ENCODE data around the gene DSEL. TPM values are rescaled to one million over a fixed set of nuclear protein-coding genes. Genes with fewer than 3 reads are reported as not detected.

The DSEL gene
- total RNA-seq: 1 to 10 TPM in 1 of 2 donors, under 1 TPM in 1; 0.76 to 2.2 TPM
- long read RNA-seq, full-length matches to known transcripts: 1 of 1 reads
- long read RNA-seq, partial matches to known transcripts: 0 of 1 reads
- long read RNA-seq, other reads (novel, unspliced or antisense): 0 of 1 reads

GRCh38 chr18:67516539-67517443 is at the start of gene DSEL:
TSS of gene DSEL (minus strand) at chr18:67516720. CDS start at chr18:67514608, 2,112 bp downstream.
- intact Hi-C loops (cut with DNase I, micrococcal nuclease): no loop called here
- peak; percentile 96 to 98 for DNase-seq
- peak; percentile 98 for ATAC-seq

DNA sequence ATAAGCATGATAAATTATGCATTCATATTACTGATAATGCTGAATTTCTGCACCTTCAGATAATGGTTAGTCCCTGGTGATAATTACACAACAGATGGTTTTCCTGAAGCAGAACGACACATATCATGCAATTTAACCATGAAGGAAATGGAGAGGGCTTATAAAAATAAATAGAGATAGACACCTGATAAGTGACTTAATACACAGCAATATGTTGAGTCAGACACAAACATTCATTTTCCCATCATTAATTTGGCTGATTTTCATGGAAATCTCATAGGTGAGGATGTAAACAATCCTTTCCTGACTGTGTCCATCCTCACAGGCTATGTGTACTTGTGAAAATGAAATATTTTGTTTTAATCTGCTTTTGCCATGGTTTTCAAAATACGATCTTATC is 36.9 kb upstream of the DSEL start:
- ATAC-seq: no peak
- no peak for DNase-seq
- intact Hi-C loops (cut with DNase I, micrococcal nuclease): no loop called here

DNA sequence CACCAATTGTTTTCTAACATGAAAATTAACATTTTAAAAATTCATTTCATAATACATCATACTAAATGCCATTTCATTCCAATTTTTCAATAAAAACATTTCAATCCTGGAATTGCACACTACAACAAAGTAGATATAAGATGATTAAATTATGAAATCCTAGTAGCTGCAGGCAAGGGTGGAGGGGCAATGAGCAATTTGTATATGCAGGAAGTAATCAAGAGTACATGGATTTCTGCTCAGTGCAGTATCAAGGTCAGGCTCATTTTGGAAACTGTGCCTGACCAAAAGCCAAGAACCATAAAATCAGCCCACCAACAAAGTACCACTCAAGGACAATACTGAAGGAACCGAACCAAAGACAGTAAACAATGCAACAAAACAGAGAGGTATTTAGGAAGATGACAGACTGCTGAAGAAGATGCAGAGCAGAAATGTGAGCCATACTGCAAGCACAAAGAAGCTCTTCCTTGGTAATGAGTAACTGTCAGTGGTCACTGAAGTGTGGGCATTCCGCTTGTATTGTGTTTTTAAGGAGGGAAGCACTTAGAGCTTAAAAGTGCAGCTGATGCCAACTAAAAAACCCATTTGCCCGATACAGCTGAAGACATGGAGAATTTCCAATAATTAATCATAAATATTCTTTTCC is 34.5 kb upstream of the DSEL start:
- intact Hi-C loops (cut with DNase I, micrococcal nuclease): no loop called here
- DNase-seq (no peak), ATAC-seq (no peak)

GRCh38 chr18:67549946-67550345 is 33.4 kb upstream of the DSEL start:
- DNase-seq (no peak), ATAC-seq (no peak)
- intact Hi-C loops (cut with DNase I, micrococcal nuclease): no loop called here

GRCh38 chr18:67545681-67546080 is 29.2 kb upstream of the DSEL start:
- DNase-seq (no peak), ATAC-seq (no peak)
- intact Hi-C loops (cut with DNase I, micrococcal nuclease): no loop called here

GRCh38 chr18:67540559-67540958 is 24.0 kb upstream of the DSEL start:
- ATAC-seq (no peak), DNase-seq (no peak)
- intact Hi-C loops (cut with DNase I, micrococcal nuclease): no loop called here

DNA sequence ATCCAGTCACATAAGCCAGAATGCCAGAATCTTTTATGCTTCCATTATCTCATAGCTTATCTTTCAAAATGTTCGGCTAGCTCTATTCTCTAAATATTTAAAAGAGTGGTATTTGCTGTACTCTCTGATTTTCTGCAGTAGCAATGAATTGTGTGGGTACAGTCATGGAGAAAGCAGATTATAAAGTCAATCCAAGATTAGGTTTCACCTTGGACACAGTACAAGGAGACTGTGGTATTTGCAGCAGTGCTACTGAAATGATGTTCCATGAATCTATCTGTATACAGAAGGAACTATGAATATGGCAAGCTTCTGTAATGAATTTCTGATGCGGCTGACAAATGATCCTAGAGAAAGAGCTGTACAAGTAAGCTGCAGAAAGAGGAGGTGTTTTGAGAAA is 15.4 kb upstream of the DSEL start:
- ATAC-seq (no peak), DNase-seq (no peak)
- intact Hi-C loops (cut with DNase I, micrococcal nuclease): no loop called here

DNA sequence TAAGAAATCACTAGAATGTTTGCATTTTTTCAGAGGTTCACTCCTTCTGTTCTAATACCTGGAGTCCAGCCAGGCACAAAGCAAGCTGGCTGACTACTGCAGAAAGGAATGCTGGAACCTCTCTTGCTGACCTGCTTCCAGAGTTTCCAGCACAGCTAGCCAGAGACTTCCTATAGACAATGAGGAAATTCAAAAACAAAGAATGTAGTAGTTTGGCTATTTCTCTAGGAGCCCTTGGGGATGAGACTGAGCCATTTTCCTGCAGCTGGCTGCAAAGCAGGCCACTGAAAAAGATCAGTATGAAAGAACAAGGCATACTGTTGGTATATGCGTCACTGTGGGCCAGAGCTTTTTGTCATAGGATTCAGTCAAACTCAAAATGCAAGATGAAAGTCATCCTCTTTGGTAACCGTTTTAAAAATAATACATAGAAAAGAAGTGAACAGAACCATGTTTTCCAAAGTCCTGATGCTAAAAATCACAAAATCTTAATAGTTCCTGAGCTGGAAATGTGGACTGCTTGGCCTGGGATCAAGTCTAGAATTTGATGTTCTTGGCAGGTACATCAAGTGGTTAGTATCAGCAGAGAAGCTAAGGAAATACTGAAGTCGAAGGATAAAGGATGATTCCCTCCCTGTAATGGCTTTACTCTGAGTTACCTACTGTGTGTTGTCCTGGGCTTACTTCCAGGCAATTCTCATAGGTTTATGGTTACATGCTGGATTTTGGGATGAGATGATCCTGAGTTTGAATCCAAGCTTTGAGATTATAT is 9.0 kb upstream of the DSEL start:
- intact Hi-C loops (cut with DNase I, micrococcal nuclease): no loop called here
- DNase-seq (peak in 1 of 2 donors; percentile 5), ATAC-seq (no peak)

GRCh38 chr18:67520351-67520921 is 3.9 kb upstream of the DSEL start:
- ATAC-seq: no peak
- intact Hi-C loops (cut with DNase I, micrococcal nuclease): no loop called here
- no peak for DNase-seq

DNA sequence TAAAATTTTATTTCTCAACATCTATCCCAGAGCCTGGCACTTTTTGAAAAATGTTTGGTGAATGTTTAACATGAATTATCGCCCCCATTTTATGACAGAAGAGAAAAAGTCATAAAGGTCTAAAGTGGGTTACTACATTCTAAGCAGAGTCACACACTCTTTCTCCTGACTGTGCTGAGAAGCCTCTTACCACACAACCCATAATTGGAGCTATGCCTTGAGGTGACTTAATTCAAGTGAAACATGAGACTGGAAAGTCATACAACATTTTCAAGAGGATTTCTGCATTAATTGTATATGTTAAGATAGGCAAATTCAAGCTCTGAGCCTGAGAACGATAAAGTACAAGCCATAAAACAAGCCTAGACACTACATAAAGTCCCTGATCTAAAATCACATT is 3.1 kb upstream of the DSEL start:
- DNase-seq (no peak), ATAC-seq (no peak)
- intact Hi-C loops (cut with DNase I, micrococcal nuclease): no loop called here

GRCh38 chr18:67518566-67518965 is 2.0 kb upstream of the DSEL start:
- no peak for ATAC-seq
- intact Hi-C loops (cut with DNase I, micrococcal nuclease): no loop called here
- DNase-seq: no peak

DNA sequence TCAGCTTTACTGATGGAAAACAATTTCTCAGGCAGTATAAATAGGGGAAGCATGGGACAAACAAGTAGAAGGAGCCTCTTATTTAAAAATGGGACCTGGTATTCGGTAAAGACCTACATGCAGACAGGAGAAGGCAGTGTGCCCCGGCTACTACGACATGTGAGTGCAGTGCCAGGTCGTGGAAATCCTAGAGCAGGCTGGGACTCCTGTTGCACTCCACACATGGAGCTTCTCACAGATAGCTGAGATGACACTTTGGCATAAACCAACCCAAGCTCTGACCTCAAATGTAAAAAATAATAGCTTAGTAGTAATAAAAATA is 885 bp upstream of the DSEL start:
- ATAC-seq (no peak), DNase-seq (peak; percentile 22 to 37)
- intact Hi-C loops (cut with DNase I, micrococcal nuclease): no loop called here

DNA sequence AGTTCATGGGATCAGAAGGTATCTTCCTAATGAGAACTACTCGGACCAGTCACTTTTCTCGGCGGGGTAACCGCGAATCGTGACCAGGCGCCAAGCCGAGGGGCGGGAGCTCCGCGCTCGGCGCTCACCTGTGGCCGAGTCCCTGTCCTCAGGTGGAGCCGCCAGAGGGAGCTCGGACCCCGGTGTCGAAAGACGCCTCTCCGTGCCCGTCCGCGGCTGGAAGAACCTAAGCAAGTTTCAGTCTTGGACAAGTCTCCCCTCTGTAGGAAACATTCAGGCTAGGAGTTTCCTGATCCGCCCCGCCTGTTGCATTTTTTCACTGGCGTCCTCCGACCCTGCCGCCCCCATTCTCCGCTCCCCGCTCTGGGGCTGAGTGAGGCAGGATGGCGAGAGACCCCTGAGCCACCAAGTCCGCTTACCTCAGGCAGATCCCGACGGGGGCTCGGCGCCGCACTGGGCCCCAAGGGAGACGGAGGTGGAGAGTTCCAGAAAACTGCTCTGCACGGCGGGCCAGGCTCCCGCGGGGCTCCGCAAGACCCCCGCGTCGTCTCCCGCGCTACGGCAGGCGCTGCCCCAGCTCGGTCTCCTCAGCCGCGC is 480 bp downstream of the DSEL start:
- intact Hi-C loops (cut with DNase I, micrococcal nuclease): no loop called here
- peak; percentile 73 for ATAC-seq
- peak; percentile 74 to 89 for DNase-seq

DNA sequence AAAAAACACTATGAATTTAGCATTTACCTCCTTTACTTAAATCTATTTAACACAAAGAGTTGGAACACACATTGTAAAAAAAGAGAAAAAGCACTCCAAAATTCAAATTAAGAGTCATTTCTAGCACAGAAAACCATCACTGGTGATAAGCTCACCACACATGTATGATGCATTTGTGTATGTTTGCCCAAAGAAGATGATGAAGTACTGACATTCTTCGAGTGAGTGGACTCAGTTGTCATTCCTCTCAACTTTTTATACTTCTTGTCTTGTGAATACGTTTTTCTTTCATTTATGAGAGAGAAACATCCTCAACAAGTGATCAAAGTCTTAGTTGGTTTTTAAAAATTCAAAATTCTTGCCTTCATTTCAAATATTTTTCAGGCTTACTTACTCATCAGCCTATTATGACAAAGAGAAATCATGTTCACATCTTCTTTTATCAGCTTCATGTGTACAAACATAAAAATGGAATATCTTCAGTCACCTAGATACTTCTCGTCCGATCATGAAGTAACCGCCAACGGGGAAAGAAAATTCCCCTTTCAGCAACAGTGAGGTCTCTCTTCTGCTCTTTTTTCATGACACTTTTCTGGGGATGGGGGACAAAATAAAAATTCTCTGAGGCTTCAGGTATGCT is 1.5 kb downstream of the DSEL start:
- no peak for ATAC-seq
- intact Hi-C loops (cut with DNase I, micrococcal nuclease): no loop called here
- DNase-seq: no peak

- ATAC-seq (no peak), DNase-seq (no peak)
- intact Hi-C loops (cut with DNase I, micrococcal nuclease): no loop called here
Observed at GRCh38 chr18:67514465-67514864, 2.1 kb downstream of the DSEL start.

DNA sequence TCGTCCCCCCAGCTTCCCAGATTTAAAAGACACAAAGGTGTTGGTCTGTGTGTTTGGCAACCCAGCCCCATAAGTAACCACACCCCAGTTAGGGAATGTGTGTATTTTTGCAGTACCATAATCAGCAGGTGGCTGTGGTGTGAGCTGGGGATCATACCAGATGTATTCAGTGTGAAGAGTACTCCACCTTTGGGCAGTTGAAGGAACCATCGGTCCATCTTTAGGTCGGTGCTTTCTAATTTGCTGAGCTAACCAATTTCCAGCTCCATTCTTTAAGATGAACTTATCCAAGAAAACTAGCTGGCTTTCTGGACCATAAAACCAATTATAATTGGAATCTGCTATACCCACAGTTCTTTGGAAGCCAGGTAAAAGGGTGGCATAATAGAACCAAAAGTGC is 3.2 kb downstream of the DSEL start:
- ATAC-seq (no peak), DNase-seq (no peak)
- intact Hi-C loops (cut with DNase I, micrococcal nuclease): no loop called here

GRCh38 chr18:67511840-67512239 is 4.7 kb downstream of the DSEL start:
- DNase-seq (no peak), ATAC-seq (no peak)

DNA sequence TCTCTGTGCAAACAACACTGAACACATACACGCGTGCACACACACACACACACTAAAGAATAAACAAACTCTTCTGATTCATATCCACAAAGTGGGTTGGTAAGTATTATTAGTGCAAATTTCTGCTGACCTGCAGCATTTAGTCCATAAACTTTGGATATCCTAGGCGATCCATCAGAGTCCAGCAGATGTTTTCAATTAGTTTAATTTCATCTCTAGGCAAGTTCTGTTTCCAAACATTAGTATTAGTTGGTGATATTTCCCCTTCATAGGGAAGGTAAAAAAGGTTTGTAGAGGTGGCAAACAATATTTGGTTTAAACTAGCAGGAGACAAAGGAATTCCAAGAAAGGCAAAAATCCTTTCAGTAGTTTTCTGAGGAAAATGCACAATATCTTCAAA is 5.7 kb downstream of the DSEL start:
- no peak for ATAC-seq
- DNase-seq: no peak

More at GRCh38 chr18:67511840-67512239, 4.7 kb downstream of the DSEL start:
- intact Hi-C loops (cut with DNase I, micrococcal nuclease): no loop called here

More for the DNA sequence above, 5.7 kb downstream of the DSEL start:
- intact Hi-C loops (cut with DNase I, micrococcal nuclease): no loop called here
